Progenitor cell of endocrine pancreas (in vitro differentiated cells): ENCODE data around the gene NTN1. TPM values are rescaled to one million over a fixed set of nuclear protein-coding genes. Genes with fewer than 3 reads are reported as not detected.

Source experiments
- DNase-seq: peaks from one replicate; pipeline ENCODE4 v3.0.0; 2021; ENCODE audit warnings: low spot score; ENCODE audit not compliant: unreplicated experiment
- H3K27ac Mint-ChIP-seq: 2 replicates; pipeline ENCODE4 v1.8.0; 2021; ENCODE audit warnings: mild to moderate bottlenecking, moderate library complexity, mixed read lengths
- H3K27me3 Mint-ChIP-seq: 2 replicates; pipeline ENCODE4 v1.8.0; 2021; ENCODE audit warnings: mixed read lengths
- H3K36me3 Mint-ChIP-seq: 2 replicates; pipeline ENCODE4 v1.8.0; 2022; ENCODE audit warnings: mixed read lengths; ENCODE audit not compliant: insufficient read depth
- H3K4me1 Mint-ChIP-seq: 2 replicates; pipeline ENCODE4 v1.8.0; 2021; ENCODE audit warnings: low read depth, mixed read lengths
- H3K4me3 Mint-ChIP-seq: 2 replicates; pipeline ENCODE4 v1.8.0; 2021; ENCODE audit warnings: low read depth, mild to moderate bottlenecking, moderate library complexity, mixed read lengths
- H3K9me3 Mint-ChIP-seq: 2 replicates; pipeline ENCODE4 v1.8.0; 2021; ENCODE audit warnings: low read depth, mixed read lengths
- total RNA-seq: library from RNA; stranded (reverse); gene quantifications from 2 replicates; pipeline ENCODE4 v1.2.1, GENCODE V29; 2021
- TF ChIP-seq, protein P1 (sequence below): fragments of 200-600 bp; sonication (generic); IDR thresholded peaks from one replicate; pipeline ENCODE4 v1.5.0; 2021; ENCODE audit warnings: antibody characterized with exemption, mild to moderate bottlenecking; ENCODE audit not compliant: unreplicated experiment

Gene NTN1
- total RNA-seq, 1 donor from 2014 or later: 4.4 TPM

GRCh38 chr17:9175700-9176467 lies 154.6 kb downstream of the NTN1 start:
- TF ChIP-seq, protein P1, sequence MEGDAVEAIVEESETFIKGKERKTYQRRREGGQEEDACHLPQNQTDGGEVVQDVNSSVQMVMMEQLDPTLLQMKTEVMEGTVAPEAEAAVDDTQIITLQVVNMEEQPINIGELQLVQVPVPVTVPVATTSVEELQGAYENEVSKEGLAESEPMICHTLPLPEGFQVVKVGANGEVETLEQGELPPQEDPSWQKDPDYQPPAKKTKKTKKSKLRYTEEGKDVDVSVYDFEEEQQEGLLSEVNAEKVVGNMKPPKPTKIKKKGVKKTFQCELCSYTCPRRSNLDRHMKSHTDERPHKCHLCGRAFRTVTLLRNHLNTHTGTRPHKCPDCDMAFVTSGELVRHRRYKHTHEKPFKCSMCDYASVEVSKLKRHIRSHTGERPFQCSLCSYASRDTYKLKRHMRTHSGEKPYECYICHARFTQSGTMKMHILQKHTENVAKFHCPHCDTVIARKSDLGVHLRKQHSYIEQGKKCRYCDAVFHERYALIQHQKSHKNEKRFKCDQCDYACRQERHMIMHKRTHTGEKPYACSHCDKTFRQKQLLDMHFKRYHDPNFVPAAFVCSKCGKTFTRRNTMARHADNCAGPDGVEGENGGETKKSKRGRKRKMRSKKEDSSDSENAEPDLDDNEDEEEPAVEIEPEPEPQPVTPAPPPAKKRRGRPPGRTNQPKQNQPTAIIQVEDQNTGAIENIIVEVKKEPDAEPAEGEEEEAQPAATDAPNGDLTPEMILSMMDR: no peak
- DNase-seq: no peak
- H3K36me3 Mint-ChIP-seq: no peaks in the 10 kb centered on the region
- peaks cover 60% of the 10 kb centered on the region for H3K27me3 Mint-ChIP-seq
- H3K27ac Mint-ChIP-seq: no peak overlapping the region
- no peaks in the 10 kb centered on the region for H3K9me3 Mint-ChIP-seq
- peaks cover 9% of the 10 kb centered on the region for H3K4me1 Mint-ChIP-seq
- no peak overlapping the region for H3K4me3 Mint-ChIP-seq

GRCh38 chr17:9177212-9177611 lies 155.9 kb downstream of the NTN1 start:
- DNase-seq: no peak
- TF ChIP-seq, protein P1: no peak
- H3K4me1 Mint-ChIP-seq: peaks cover 7% of the 10 kb centered on the region
- H3K9me3 Mint-ChIP-seq: no peaks in the 10 kb centered on the region
- H3K27ac Mint-ChIP-seq: no peak overlapping the region
- H3K36me3 Mint-ChIP-seq: no peaks in the 10 kb centered on the region
- no peak overlapping the region for H3K4me3 Mint-ChIP-seq
- peaks cover 59% of the 10 kb centered on the region for H3K27me3 Mint-ChIP-seq

DNA sequence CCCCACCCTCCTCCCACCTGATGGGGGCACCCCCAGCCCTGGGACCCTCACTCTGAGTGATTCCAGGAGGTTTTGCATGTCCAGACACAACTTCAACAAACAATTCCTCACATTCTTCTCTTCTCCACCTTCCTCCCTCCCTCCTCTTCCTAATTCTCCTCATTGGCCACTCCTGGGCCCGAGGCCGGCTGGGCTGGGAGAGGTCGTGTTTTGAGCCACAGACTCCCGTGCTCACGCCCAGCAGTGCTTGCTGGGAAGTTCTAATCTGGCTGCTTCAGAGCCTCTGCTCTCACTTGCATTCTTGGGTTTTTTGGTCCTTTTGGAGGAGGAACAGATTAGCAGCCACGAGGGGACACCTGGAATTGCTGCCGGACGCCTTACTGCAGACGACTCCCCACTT lies 157.0 kb downstream of the NTN1 start:
- Mint-ChIP-seq H3K4me3 (no peak overlapping the region), H3K9me3 (no peaks in the 10 kb centered on the region), H3K27me3 (peaks cover 62% of the 10 kb centered on the region), H3K36me3 (no peaks in the 10 kb centered on the region), H3K27ac (peak overlapping the region; percentile 86), H3K4me1 (peaks cover 7% of the 10 kb centered on the region)
- no peak for DNase-seq
- TF ChIP-seq, protein P1: no peak

DNA sequence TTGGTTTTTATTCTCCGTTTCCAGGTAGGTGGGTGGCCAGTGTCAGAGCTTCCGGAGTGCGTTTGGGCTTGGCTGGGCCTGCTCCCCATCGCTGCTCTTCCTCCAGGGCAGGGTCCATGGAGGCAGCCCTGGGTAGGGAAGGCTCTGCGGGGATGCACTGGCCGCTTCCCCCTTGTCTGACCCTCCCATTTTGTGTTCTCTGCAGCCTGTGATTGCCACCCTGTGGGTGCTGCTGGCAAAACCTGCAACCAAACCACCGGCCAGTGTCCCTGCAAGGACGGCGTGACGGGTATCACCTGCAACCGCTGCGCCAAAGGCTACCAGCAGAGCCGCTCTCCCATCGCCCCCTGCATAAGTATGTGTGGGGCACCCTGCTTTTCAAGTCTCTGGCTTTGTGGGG lies 158.3 kb downstream of the NTN1 start:
- no peaks in the 10 kb centered on the region for H3K36me3 Mint-ChIP-seq
- no peaks in the 10 kb centered on the region for H3K9me3 Mint-ChIP-seq
- no peak for DNase-seq
- no peak overlapping the region for H3K4me3 Mint-ChIP-seq
- H3K4me1 Mint-ChIP-seq: peaks cover 7% of the 10 kb centered on the region
- peaks cover 67% of the 10 kb centered on the region for H3K27me3 Mint-ChIP-seq
- TF ChIP-seq, protein P1: no peak
- no peak overlapping the region for H3K27ac Mint-ChIP-seq

- H3K9me3 Mint-ChIP-seq: no peaks in the 10 kb centered on the region
- peaks cover 57% of the 10 kb centered on the region for H3K27me3 Mint-ChIP-seq
- TF ChIP-seq, protein P1: no peak
- no peak overlapping the region for H3K4me3 Mint-ChIP-seq
- H3K4me1 Mint-ChIP-seq: peaks cover 13% of the 10 kb centered on the region
- DNase-seq: no peak
- H3K27ac Mint-ChIP-seq: no peak overlapping the region
- no peaks in the 10 kb centered on the region for H3K36me3 Mint-ChIP-seq
Observed at GRCh38 chr17:9181640-9182039, 160.3 kb downstream of the NTN1 start.
